Measurements from ENCODE around the gene WIPF1. TPM values are rescaled to one million over a fixed set of nuclear protein-coding genes. Genes with fewer than 3 reads are reported as not detected.

WIPF1 gene
- total and polyA plus RNA-seq, 2 donors (not counting 3 experiments of a cell fraction or from before 2014, with no cell fraction given) = 15.3 to 42.0 TPM

DNA sequence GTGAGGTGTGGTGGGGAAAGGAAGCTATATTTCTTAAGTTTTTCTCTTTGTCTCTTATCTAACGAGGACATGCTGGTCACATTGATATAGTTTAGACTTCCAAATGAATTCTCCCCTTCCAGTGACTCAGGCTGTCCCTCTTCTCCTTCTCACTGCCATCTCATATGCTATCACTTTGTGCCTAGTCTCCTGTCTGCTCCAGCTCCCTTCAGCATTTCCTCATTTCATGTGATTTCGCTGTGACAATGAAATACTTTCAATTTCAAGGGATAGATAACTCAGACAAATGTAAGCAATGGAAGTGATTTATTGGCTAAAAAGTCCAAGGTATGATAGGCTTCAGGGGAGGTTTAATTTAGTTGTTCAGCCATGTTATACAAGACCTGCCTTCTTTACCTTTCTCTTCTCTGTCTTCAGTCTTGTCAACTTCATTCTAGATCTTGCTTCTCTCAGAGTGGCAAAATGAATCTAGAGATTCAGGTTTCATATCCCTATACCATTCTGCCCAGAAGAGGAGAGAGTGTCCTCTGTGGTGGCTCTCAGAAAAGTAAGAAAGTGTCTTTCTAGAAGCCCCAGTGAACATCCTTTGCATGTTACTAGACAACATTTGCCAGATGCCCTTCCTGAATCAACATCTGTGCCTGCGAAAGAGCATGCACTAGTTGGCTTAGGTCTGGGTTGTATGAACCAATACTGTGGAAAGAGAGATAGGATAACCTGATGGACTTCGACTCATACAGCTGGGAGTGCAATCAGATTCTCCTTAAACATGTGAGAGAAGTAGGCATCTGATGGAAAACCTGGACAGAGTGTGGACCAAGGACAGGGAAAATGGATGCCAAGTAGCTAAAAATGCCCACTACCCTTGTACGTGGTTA is 80.9 kb downstream of the WIPF1 start:
- POLR2A ChIA-PET = no interaction called here
- TF ChIP-seq, protein P1, sequence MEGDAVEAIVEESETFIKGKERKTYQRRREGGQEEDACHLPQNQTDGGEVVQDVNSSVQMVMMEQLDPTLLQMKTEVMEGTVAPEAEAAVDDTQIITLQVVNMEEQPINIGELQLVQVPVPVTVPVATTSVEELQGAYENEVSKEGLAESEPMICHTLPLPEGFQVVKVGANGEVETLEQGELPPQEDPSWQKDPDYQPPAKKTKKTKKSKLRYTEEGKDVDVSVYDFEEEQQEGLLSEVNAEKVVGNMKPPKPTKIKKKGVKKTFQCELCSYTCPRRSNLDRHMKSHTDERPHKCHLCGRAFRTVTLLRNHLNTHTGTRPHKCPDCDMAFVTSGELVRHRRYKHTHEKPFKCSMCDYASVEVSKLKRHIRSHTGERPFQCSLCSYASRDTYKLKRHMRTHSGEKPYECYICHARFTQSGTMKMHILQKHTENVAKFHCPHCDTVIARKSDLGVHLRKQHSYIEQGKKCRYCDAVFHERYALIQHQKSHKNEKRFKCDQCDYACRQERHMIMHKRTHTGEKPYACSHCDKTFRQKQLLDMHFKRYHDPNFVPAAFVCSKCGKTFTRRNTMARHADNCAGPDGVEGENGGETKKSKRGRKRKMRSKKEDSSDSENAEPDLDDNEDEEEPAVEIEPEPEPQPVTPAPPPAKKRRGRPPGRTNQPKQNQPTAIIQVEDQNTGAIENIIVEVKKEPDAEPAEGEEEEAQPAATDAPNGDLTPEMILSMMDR (IDR thresholded peaks at IDR 0.05; ENCODE audit: extremely low read depth in 1 of 2, insufficient read depth in 1 of 2, low read depth in 1 of 2, low read length in 2 of 2) = no peak
- no peak for TF ChIP-seq POLR2A (IDR thresholded peaks at IDR 0.05; ENCODE audit: low read depth, low read length)
- TF ChIP-seq GATA2 (IDR thresholded peaks at IDR 0.05; ENCODE audit: insufficient read depth, insufficient read length, low read depth, low read length) = no peak
- TF ChIP-seq, protein P2, sequence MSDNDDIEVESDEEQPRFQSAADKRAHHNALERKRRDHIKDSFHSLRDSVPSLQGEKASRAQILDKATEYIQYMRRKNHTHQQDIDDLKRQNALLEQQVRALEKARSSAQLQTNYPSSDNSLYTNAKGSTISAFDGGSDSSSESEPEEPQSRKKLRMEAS (IDR thresholded peaks at IDR 0.05; ENCODE audit: insufficient read depth, insufficient read length) = no peak
- TF ChIP-seq MYC (IDR thresholded peaks at IDR 0.05; ENCODE audit: low read depth, low read length) = no peak
- no peak for TF ChIP-seq JUN (IDR thresholded peaks at IDR 0.05; ENCODE audit: borderline replicate concordance, insufficient read depth, insufficient read length, low read depth)
- no peak for TF ChIP-seq FOS (IDR thresholded peaks at IDR 0.05; ENCODE audit: borderline replicate concordance, insufficient read depth, low read length)
- no peak for TF ChIP-seq POLR2AphosphoS5 (IDR thresholded peaks at IDR 0.05; ENCODE audit: insufficient read depth, low read depth, low read length)
- no peak for TF ChIP-seq EZH2 (IDR thresholded peaks at IDR 0.05; ENCODE audit: borderline replicate concordance, low read depth, low read length, severe bottlenecking)
- FAIRE-seq (no peak), DNase-seq (ENCODE audit: low read depth, low spot score) (no peak)
- H2AFZ ChIP-seq (ENCODE audit: low read depth, low read length) = no peak overlapping the region
- no peak overlapping the region for H3K27ac ChIP-seq (ENCODE audit: insufficient read depth, low read depth, low read length)
- no peak overlapping the region for H3K4me3 ChIP-seq (replicated peaks in 1 of 3; ENCODE audit: insufficient read depth in 1 of 3, low read depth in 1 of 3, low read length in 3 of 3)
- no peak overlapping the region for H3K9ac ChIP-seq (replicated peaks; ENCODE audit: extremely low read depth, insufficient read depth, low read length)
- no TSS peak for BruUV-seq (replicated peaks)
- intact Hi-C loops (cut with micrococcal nuclease) (no loop called here), dilution Hi-C loops (cut with MboI; ENCODE audit: extremely low pct_ligation_motif_present, low sequenced_read_pairs) (no loop called here)
- no peaks in the 10 kb centered on the region for H3K79me2 ChIP-seq (ENCODE audit: control insufficient read depth, insufficient read depth, low read length)
- H3K36me3 ChIP-seq (ENCODE audit: control insufficient read depth in 2 of 2, extremely low read depth in 1 of 2, insufficient read depth in 2 of 2, low read length in 2 of 2) = no peaks in the 10 kb centered on the region
- no peaks in the 10 kb centered on the region for H3K9me3 ChIP-seq (replicated peaks; ENCODE audit: control insufficient read depth, insufficient read depth, low read length)
- H3K27me3 ChIP-seq (ENCODE audit: control insufficient read depth in 2 of 2, insufficient read depth in 2 of 2, low read length in 2 of 2) = peaks cover 7 to 8% of the 10 kb centered on the region in 2 experiments
- no peak overlapping the region for H3K4me2 ChIP-seq (ENCODE audit: insufficient read depth, low read length)
- no peaks in the 10 kb centered on the region for H3K4me1 ChIP-seq (ENCODE audit: control insufficient read depth, extremely low read depth, insufficient read depth, low read length)
- H3K9me1 ChIP-seq (replicated peaks; ENCODE audit: control insufficient read depth, extremely low read depth, insufficient read depth, low read length) = no peaks in the 10 kb centered on the region
- CTCF ChIA-PET = interaction anchor here (0.8 to 1.4 kb wide), 4 partner anchors 30 to 172 kb away, joined by 3 to 5 read pairs (median 3); no protein-coding TSS in a partner anchor
- no peaks in the 10 kb centered on the region for H4K20me1 ChIP-seq (replicated peaks; ENCODE audit: control insufficient read depth, extremely low read depth, insufficient read depth, low read length)

Measured in endothelial cell of umbilical vein (primary cell).